Kidney (tissue), 14 donors: ENCODE results near the gene CUX1. TPM values are rescaled to one million over a fixed set of nuclear protein-coding genes. Genes with fewer than 3 reads are reported as not detected.

ENCODE experiments used
- DNase-seq, 5 donors: peaks; one replicate each; pipeline ENCODE4 v3.0.0-alpha.2; 2013 to 2020
- FAIRE-seq: peaks from 2 replicates; lab custom pipeline; 2012; peaks lifted over from hg19 to GRCh38; lab: Jason Lieb, UNC
- H3K27ac ChIP-seq, 2 donors: one replicate each; pipeline ENCODE4 v1.7.0; 2013; ENCODE audit warnings: low read depth in 2 of 2, low read length in 2 of 2, inconsistent platforms in 1 of 2
- H3K27me3 ChIP-seq: one replicate; pipeline ENCODE4 v1.7.1; 2013; ENCODE audit warnings: low read length, inconsistent platforms; ENCODE audit not compliant: control insufficient read depth, insufficient read depth
- H3K36me3 ChIP-seq, 3 donors: one replicate each; pipeline versions ENCODE4 v1.7.0 to v1.7.1; 2013; ENCODE audit warnings: low read length in 3 of 3, control low read depth in 1 of 3, inconsistent platforms in 1 of 3; ENCODE audit not compliant: insufficient read depth in 3 of 3, control insufficient read depth in 2 of 3
- H3K4me1 ChIP-seq, 3 donors: one replicate each; pipeline versions ENCODE4 v1.7.0 to v1.7.1; 2013; ENCODE audit warnings: low read length in 3 of 3, inconsistent platforms in 1 of 3, low read depth in 1 of 3; ENCODE audit not compliant: control insufficient read depth in 2 of 3, insufficient read depth in 2 of 3
- H3K4me3 ChIP-seq, 3 donors: one replicate each; pipeline versions ENCODE4 v1.7.0 to v1.8.1; 2013; ENCODE audit warnings: low read length in 3 of 3, control low read depth in 1 of 3, inconsistent platforms in 1 of 3
- H3K9ac ChIP-seq, 3 donors: one replicate each; pipeline versions ENCODE4 v1.7.0 to v1.7.1; 2013; ENCODE audit warnings: low read length in 3 of 3, control low read depth in 1 of 3, inconsistent platforms in 1 of 3
- H3K9me3 ChIP-seq, 3 donors: one replicate each; pipeline versions ENCODE4 v1.7.0 to v1.7.1; 2013; ENCODE audit warnings: low read length in 3 of 3, control low read depth in 1 of 3, inconsistent platforms in 1 of 3; ENCODE audit not compliant: control insufficient read depth in 2 of 3, insufficient read depth in 1 of 3
- CTCF ChIP-seq: IDR thresholded peaks from 3 replicates; pipeline ENCODE4 v1.5.1; 2012; ENCODE audit warnings: mild to moderate bottlenecking, moderate library complexity, borderline replicate concordance; ENCODE audit not compliant: insufficient read depth; ENCODE audit errors: extremely low read depth
- intact Hi-C: fragments of 100-400 bp; cut with DNase I; formaldehyde crosslinking; loops from one replicate; pipeline ENCODE4 v1.11.1; 2022
- polyA plus RNA-seq: library from polyadenylated mRNA; stranded (reverse); fragments of 350-450 nt; fragmentation: Illumina TruSeq; extraction: RNeasy Lipid Tissue Mini Kit (QIAGEN cat#74804); gene quantifications from one replicate; pipeline ENCODE4 v1.2.3, GENCODE V29; 2014; ENCODE audit warnings: low read depth, low replicate concordance; ENCODE audit not compliant: insufficient read depth
- total RNA-seq: library from RNA; stranded (reverse); fragmentation: NEBNext Ultra II Directional; extraction: Animal tissue kit (Norgen Biotek cat#: 25700); gene quantifications from one replicate; pipeline ENCODE4 v1.2.1, GENCODE V29; 2021
- donor health status: control.
- donor health status: control.
- donor health status: control.
- donor health status: control.
- donor health status: control.
- donor health status: DM: yes; HTN: yes; CAD: no.
- donor health status: Normal renal cell carcinoma (clear cell type).

CUX1 gene
- total and polyA plus RNA-seq, 2 donors from 2014 or later = 71.4 to 126 TPM

- no peak for TF ChIP-seq CTCF
- DNase-seq (no peak), FAIRE-seq (no peak)
- H3K4me1 ChIP-seq = no peaks in the 10 kb centered on the region
- H3K27me3 ChIP-seq = no peaks in the 10 kb centered on the region
- no peak overlapping the region for H3K9ac ChIP-seq
- H3K4me3 ChIP-seq = no peak overlapping the region
- H3K27ac ChIP-seq = no peak overlapping the region
- H3K9me3 ChIP-seq = no peaks in the 10 kb centered on the region
- H3K36me3 ChIP-seq = peaks cover 0 to 5% (median 0%) of the 10 kb centered on the region in 3 donors
- intact Hi-C loops = no loop called here
Observed at GRCh38 chr7:102028206-102028826, 210.9 kb downstream of the CUX1 start.

GRCh38 chr7:102029616-102030015 is 212.2 kb downstream of the CUX1 start:
- H3K4me1 ChIP-seq = no peaks in the 10 kb centered on the region
- intact Hi-C loops = no loop called here
- no peaks in the 10 kb centered on the region for H3K9me3 ChIP-seq
- no peak overlapping the region for H3K9ac ChIP-seq
- H3K27ac ChIP-seq = no peak overlapping the region
- TF ChIP-seq CTCF = no peak
- H3K27me3 ChIP-seq = no peaks in the 10 kb centered on the region
- H3K4me3 ChIP-seq = no peak overlapping the region
- FAIRE-seq (no peak), DNase-seq (no peak)
- peaks cover 0 to 5% (median 0%) of the 10 kb centered on the region in 3 donors for H3K36me3 ChIP-seq

- no peak for FAIRE-seq
- peaks cover 0 to 5% (median 0%) of the 10 kb centered on the region in 3 donors for H3K36me3 ChIP-seq
Observed at GRCh38 chr7:102030696-102031095, 213.3 kb downstream of the CUX1 start.

More at GRCh38 chr7:102030696-102031095, 213.3 kb downstream of the CUX1 start:
- intact Hi-C loops = no loop called here
- H3K27ac ChIP-seq = no peak overlapping the region
- no peaks in the 10 kb centered on the region for H3K27me3 ChIP-seq
- no peak for TF ChIP-seq CTCF
- DNase-seq = no peak
- H3K9ac ChIP-seq = no peak overlapping the region
- no peaks in the 10 kb centered on the region for H3K9me3 ChIP-seq
- no peaks in the 10 kb centered on the region for H3K4me1 ChIP-seq
- H3K4me3 ChIP-seq = no peak overlapping the region
